NCI-H128 (cell line): ENCODE data around the gene TWIST2.

ENCODE experiments used
- DNase-seq: peaks from one replicate; lab custom pipeline; 2025; ENCODE audit not compliant: unreplicated experiment; lab: John Stamatoyannopoulos, UW

The TWIST2 gene

GRCh38 chr2:238938003-238938400 lies 90.1 kb downstream of the TWIST2 start:
- no peak for DNase-seq

DNA sequence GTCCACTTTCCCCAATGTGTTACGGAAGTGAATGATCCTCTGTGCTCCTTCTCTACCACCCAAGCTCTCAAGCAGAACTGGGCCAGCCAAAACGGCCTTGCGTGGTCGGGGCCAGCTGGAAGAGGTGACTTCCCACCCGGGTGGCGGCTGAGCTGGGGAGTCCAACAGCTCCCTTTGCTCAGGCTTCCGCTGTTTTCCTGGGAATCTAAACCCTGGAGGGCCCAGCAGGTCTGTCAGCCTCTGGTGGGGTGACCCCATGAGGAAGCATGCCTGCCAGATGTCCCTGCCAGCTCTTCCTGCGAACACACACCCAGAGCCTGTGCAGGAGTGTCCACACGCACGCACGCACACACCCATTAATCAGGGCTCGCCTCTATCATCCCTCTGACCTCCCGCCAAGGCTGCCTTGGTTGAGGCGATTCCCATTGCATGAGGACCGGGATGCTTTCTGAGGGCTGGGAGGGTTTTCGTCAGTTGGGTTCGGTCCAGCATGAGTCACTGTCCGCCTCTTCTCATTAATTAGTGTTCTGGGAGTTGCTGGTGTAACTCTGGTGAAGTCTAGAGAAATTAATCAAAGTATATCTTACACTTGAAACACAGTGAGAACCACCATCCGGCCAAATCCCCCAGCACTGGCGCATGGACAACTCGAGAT lies 90.6 kb downstream of the TWIST2 start:
- DNase-seq = no peak

DNA sequence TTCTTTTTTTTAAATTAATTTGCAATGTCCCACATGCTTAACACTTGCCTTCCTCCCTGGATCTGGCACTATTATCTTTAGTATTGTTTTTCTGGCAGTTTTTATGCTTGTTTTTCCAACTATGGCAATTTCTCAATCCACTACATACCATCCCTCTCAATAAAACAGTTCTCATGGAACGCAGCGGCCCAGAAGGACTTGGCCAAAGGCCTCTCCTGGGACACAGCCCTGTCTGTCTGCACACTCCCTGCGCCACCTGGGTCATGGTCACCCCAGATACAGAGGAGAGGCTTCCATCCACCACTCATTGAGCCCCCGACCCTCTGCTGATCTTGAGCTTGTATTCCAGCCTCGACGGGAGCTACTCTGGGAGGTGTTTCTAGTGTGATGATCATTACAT lies 91.2 kb downstream of the TWIST2 start:
- no peak for DNase-seq

GRCh38 chr2:238939521-238940403 lies 91.9 kb downstream of the TWIST2 start:
- DNase-seq = no peak

GRCh38 chr2:238940806-238941205 lies 92.9 kb downstream of the TWIST2 start:
- DNase-seq = no peak

DNA sequence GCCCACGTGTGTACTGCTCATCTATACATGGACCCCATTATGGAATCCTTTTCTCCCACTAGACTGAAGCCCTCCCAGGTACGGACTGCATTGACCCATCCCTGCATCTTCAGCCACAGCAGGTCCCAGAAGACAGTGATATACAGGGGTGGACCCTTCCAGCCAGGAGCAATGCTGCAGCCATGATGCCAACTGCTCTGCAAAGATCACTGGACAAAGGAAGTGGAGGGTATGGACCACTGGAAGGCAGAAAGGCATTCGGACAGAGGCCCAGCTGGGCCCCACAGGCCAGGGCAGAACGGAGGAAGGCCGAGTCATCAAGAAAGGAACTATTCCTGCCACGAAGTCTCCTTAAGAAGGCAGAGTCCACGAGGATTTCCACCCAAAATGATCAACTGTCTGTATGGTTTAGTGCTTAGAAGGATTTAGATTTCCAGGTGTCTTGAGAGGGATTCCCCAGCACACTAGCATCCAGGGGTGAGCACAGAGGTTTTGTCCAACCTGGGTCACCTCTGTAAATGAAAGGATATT lies 93.4 kb downstream of the TWIST2 start:
- no peak for DNase-seq

DNA sequence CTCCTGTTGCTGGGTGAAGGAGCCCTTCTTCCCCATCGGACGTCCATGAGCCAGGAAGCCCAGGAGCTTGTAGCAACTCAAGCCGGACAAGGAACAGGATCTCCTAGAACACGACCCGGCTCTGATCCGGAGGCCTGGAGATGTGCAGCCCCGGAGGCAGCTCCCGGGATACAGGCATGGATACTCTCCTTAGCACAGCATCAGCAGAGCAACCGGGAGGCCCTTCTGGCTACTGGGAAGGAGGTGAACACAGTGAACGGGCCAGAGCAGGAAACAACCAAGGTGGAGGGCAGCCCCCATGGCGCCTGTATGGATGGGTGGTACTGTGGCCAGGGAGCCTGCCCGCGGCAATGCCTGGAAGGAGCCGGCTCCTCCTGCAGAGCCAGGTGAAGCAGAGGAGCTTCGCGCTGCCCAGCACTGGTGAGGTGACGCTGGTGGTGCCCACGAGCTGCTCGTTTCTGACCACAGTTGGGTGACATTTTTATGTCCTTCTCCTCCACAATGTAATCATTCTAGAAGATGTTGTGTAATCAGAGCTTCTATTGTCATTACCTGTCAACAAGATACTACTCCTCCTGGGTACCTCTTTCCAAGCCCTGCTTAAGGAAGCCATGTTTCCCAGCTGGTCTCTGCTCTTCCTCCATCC lies 94.3 kb downstream of the TWIST2 start:
- no peak for DNase-seq

DNA sequence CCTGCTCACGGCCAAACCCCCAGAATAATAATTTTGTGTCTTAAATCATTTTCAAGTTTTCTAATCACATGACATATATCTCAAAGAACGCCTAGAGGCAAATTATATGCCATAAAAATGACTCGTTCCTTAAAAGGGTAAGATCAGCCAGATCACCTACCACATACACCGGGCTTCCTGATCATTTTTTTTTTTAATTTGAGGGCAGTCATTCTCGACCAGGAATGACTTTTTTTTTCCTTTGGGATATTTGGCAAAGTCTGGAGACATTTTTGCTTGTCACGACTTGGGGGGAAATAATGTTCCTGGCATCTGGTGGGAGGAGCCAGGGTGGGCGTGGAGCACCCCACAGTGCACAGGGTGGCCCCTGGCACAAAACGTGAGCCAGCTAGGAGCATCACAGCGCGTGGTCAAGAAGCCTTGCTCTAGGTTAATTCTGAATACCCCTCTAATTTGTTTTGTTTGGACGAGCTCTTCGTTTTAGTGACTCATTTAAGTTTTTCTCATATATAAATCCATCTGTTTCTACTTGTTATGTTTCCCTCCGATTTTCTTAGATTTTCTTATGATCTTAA lies 94.9 kb downstream of the TWIST2 start:
- no peak for DNase-seq

DNA sequence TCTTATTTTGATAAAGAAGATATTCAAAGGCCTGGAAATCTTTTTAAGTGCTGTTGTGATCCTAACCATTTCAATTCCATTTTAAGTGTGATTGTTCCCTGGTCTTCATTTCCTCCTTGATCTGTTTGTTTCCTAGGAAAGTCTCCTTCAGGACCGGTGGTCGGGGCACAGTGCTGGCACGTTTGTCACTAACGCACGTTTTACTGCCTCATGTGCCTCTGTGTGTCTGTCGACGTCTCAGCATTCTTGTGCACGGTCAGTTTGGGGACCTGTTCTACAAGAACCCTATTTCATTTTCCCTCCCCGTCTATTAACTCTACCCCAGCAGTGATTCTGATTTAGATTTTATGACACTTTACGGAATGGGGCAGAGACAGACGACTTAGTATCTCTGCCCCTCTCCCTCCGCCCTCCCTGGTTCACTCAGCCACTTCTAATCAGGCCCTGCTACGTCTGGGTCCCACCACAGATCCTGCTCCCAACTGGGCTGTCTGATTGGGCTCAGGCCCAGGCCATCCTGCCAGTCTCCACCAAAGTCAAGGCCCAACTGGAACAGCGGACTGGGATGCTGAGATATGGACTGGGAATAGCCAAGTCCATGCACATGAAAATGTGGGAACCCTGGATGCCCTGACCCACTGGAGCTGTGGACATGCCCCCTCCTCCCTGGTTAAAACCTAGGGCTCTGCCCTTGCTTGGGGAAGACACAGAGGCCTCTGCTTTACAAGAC lies 95.6 kb downstream of the TWIST2 start:
- no peak for DNase-seq

DNA sequence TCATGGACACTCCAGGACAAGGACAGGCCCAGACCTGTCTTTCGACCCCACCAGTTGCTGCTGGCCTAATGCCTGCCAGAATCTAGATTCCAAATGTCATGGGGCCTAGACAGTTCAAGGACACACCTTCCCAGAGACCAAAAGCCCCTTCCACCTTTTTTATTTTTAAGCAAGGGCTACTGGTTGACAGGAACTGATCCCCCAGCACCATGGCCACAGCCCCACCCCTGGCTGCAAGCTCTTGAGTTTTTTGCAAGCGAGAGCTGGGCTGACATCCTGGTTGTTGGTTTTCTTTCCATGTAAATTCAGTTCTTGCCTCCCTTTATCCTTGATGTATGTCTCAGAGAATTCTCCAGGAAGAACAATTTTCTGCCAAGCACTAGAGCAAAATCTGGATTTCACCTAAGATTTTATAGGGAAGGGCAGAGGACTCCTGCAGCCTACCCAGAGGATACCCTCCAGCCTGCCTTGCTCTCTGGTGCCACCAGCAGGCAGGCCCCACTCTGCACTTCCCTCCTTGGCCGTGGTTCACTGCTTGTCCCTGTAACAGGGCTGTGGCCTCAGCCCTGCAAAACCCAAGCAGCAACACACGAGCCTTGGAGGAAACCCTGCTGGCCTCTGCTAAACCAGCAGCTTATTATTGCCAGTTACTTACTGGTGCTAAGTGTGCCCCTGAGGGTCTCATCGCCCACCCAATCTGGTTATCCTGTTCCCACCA lies 97.7 kb downstream of the TWIST2 start:
- no peak for DNase-seq

DNA sequence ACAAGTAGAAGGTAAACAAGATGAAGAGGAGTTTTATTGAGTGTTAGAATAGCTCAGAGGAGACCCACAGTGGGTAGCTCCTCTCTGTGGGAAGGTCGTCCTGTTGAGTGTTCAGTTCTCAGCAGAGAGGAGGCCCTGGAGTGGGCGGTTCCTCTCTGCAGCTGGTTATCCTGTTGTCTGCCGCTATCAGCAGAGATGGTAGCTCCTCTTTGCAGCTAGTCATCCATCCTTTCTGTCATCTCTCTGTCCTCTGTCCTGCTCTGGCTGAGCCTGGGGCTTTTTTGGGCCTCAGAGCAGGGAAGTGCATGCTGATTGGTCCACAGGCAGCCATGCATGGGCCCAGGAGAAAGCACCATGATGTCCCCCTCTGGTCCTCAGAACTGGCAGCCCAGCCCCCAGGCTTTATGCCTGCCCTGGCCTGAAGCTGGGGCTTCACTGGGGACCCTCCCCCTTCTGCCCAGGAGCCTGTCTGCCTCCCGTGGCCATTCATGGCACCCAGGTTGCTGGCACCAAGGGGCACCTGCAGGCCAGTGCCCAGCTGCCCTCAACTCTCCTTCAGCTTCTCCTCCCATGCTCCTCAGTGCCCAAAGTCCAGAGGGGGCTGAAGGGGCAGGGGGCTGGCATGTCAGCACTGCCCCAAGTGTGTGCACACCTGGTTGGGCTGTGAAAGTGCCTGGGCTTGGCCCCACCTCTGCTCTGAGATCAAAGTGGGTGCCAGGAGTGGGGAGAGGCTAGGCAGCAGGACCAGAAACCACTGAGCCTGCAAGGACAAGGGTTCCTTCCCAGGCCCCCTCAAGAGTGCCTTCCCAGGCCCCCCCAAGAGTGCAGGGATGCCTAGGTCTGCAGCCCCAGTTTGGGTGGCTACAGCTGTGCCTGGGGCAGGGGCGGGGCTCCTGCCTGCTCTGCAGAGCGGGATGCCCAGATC lies 98.7 kb downstream of the TWIST2 start:
- no peak for DNase-seq

- no peak for DNase-seq
Measured at GRCh38 chr2:238947243-238947760, 99.4 kb downstream of the TWIST2 start.

DNA sequence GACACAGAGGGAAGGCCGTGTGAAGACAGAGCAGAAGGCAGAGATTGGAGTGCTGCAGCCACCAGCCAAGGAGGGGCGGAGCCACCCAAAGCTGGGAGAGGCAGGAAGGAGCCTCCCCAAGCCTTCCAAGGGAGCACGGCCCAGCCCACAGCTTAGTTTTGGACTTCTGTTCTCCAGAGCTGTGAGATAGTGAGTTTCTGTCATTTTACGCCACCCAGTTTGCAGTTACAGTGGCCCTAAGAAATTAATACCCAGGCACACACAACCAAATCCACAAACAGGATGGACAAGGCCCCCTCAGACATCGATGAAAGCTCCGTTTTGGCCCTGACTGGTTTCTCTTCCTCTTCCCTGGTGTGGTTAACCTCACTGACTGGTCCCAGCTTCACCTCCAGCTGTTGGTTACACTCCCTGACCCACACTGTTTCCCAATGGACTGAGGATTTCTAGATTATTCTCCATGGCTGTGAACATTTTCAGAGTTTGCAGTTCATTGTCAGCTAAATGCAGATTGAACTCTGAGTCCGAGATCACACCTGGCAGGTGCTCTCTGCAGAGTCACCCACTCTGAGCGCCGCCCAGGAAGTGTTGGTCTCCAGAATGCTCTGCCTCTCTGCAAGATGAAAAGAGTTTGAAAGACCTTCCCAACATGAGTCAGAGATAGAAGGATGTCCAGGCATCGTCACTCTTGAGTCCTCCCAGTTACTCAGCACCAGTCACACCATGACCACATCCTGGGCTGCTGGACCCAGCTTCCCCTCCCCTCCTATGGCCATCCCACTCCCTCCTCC lies 100.2 kb downstream of the TWIST2 start:
- DNase-seq = no peak

GRCh38 chr2:238948765-238949641 lies 101.1 kb downstream of the TWIST2 start:
- no peak for DNase-seq

- no peak for DNase-seq
Measured at GRCh38 chr2:238949710-238950345, 101.9 kb downstream of the TWIST2 start.

DNA sequence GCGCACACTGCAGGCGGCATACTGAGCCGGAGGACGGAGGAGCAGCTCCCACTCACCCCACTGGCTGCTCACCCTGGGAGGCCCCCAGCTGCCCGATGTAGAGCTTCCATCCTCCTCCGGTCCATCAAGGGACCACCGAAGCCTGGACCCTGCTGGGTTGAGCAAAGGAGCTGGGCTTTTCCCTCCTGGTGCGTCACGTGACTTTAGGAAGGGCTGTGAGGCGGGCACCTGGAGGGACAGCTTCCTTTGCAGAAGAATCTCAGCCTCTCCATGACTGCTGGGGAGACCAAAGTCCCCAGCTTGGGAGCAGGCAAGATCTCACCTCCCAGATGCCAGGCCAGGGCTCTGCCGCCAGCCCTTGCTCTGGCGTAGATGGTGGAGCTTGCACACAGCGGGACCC lies 102.7 kb downstream of the TWIST2 start:
- no peak for DNase-seq
